ENCODE measurements around the gene TDRD12.

DNA sequence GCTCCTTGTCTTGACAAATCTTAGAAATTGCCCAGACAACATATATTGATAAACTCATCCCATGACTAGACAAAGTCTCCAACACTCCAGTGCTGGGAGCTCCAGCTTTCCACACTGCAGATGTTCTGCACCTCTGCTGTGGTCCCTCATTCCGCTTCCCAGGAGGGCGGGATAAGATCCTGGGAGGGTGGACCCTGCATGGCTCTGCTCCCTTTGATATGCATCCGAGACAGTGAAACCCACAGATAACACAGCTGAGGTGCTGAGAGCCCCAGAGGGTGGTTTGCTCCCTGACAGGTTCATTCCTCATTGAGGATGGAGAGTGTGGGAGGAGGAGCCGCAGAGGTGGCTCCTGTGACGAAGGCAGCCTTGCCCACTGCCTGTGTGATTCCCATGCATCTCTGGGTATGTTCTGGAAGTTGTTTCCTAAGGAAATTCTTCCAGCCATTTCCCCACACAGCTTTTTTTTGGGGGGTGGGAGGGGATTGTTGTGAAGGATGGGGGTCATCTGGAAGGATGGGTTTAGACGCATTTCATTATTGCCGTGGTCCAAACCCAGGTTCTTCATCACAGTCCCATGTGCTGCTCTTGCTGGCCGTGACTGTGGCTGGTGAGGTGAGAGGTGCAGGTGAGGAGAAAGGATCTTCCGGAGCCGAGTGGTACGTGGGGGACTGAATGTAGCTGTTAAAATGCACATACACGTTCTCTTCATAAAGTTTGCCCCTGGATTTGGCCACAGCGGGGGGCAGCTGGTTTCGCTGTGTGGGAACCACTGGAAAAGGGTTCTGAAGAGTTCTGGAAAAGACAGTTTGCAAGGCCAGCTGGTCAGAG, 103.6 kb downstream of the TDRD12 start:
- TF ChIP-seq EP300 (IDR thresholded peaks at IDR 0.05): no peak
- TF ChIP-seq, protein P1, sequence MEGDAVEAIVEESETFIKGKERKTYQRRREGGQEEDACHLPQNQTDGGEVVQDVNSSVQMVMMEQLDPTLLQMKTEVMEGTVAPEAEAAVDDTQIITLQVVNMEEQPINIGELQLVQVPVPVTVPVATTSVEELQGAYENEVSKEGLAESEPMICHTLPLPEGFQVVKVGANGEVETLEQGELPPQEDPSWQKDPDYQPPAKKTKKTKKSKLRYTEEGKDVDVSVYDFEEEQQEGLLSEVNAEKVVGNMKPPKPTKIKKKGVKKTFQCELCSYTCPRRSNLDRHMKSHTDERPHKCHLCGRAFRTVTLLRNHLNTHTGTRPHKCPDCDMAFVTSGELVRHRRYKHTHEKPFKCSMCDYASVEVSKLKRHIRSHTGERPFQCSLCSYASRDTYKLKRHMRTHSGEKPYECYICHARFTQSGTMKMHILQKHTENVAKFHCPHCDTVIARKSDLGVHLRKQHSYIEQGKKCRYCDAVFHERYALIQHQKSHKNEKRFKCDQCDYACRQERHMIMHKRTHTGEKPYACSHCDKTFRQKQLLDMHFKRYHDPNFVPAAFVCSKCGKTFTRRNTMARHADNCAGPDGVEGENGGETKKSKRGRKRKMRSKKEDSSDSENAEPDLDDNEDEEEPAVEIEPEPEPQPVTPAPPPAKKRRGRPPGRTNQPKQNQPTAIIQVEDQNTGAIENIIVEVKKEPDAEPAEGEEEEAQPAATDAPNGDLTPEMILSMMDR (IDR thresholded peaks at IDR 0.05): no peak
